ENCODE results near the gene MYH10.

Gene MYH10

DNA sequence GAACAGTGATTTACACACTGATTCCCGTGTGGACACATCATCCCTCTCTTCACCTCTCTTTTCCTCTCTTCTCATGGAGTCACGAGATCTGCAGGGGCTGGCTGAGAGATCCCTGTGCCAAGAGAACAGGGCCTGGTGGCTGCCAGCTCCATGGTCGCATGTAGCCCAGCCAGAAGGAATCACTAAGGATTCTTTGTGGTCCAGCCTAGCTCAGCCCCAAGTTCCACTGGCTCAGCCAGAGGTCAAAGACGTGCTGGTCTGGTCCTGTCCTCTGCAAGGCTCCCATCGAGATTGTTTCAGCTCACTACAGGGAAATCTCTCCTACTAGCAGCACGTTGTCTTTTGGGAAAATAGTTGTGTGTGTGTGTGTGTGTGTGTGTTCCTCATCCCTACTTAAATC lies 128.4 kb downstream of the MYH10 start:
- peaks cover 5 to 65% (median 22%) of the 10 kb centered on the region in 4 experiments for H3K36me3 ChIP-seq (ENCODE audit: control insufficient read depth in 4 of 4, insufficient read depth in 4 of 4, low read length in 3 of 4)
- CTCF ChIA-PET, result interaction anchor here (1.6 kb wide), 1 partner anchor 15 kb away, joined by 3 read pairs; no protein-coding TSS in a partner anchor
- no peak overlapping the region for H3K27ac ChIP-seq (ENCODE audit: insufficient read depth in 1 of 2, low read depth in 1 of 2, low read length in 2 of 2, poor library complexity in 1 of 2, severe bottlenecking in 2 of 2)
- H3K27me3 ChIP-seq (replicated peaks in 2 of 5; ENCODE audit: control insufficient read depth in 4 of 5, insufficient read depth in 5 of 5, low read length in 4 of 5), result no peaks in the 10 kb centered on the region
- H3K9me3 ChIP-seq (ENCODE audit: control extremely low read depth in 1 of 5, control insufficient read depth in 4 of 5, insufficient read depth in 2 of 5, low read depth in 1 of 5, low read length in 4 of 5), result no peaks in the 10 kb centered on the region
- 96% methylated on average over 3 of the region's 6 CpGs for WGBS (ENCODE audit: insufficient coverage)
- DNase-seq, result no peak
- no peak overlapping the region for H3K4me3 ChIP-seq (ENCODE audit: control insufficient read depth in 1 of 7, extremely low read depth in 1 of 7, insufficient read depth in 4 of 7, low read depth in 2 of 7, low read length in 6 of 7)
- POLR2A ChIA-PET, result no interaction called here
- no peaks in the 10 kb centered on the region for H3K4me1 ChIP-seq (ENCODE audit: control extremely low read depth in 1 of 4, control insufficient read depth in 4 of 4, insufficient read depth in 4 of 4, low read length in 3 of 4)

DNA sequence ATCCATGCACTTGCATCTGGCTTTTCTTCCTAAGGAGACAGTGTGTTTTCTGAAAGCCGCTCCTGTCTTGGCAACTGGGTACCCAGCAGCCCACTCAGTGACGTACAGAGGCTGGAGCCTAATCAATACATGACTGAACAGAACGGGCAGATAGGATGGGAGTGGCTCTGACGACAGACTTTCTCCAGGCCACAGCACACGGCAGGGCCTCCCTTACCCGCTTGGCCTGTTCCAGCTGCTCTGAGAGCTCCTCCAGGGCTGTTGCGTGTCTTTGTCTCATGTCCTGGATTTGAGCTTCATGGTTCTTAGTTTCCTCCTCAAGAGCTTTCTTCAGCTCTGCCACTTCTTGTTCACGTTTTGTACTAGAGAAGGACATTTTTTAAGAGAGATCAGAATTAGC lies 129.9 kb downstream of the MYH10 start:
- no peak for DNase-seq
- H3K4me1 ChIP-seq (ENCODE audit: control extremely low read depth in 1 of 4, control insufficient read depth in 4 of 4, insufficient read depth in 4 of 4, low read length in 3 of 4), result no peaks in the 10 kb centered on the region
- H3K9me3 ChIP-seq (ENCODE audit: control extremely low read depth in 1 of 5, control insufficient read depth in 4 of 5, insufficient read depth in 2 of 5, low read depth in 1 of 5, low read length in 4 of 5), result no peaks in the 10 kb centered on the region
- H3K36me3 ChIP-seq (ENCODE audit: control insufficient read depth in 4 of 4, insufficient read depth in 4 of 4, low read length in 3 of 4), result peaks cover 5 to 64% (median 21%) of the 10 kb centered on the region in 4 experiments
- H3K27ac ChIP-seq (ENCODE audit: insufficient read depth in 1 of 2, low read depth in 1 of 2, low read length in 2 of 2, poor library complexity in 1 of 2, severe bottlenecking in 2 of 2), result no peak overlapping the region
- POLR2A ChIA-PET, result no interaction called here
- H3K4me3 ChIP-seq (ENCODE audit: control insufficient read depth in 1 of 7, extremely low read depth in 1 of 7, insufficient read depth in 4 of 7, low read depth in 2 of 7, low read length in 6 of 7), result no peak overlapping the region
- no peaks in the 10 kb centered on the region for H3K27me3 ChIP-seq (replicated peaks in 2 of 5; ENCODE audit: control insufficient read depth in 4 of 5, insufficient read depth in 5 of 5, low read length in 4 of 5)
- CTCF ChIA-PET, result no interaction called here
- 98% methylated on average over 6 of the region's 8 CpGs for WGBS (ENCODE audit: insufficient coverage)

- WGBS (ENCODE audit: insufficient coverage), result 98% methylated on average over 5 of the region's 5 CpGs
- H3K4me3 ChIP-seq (ENCODE audit: control insufficient read depth in 1 of 7, extremely low read depth in 1 of 7, insufficient read depth in 4 of 7, low read depth in 2 of 7, low read length in 6 of 7), result no peak overlapping the region
- no peak for DNase-seq
- POLR2A ChIA-PET, result no interaction called here
- no peaks in the 10 kb centered on the region for H3K9me3 ChIP-seq (ENCODE audit: control extremely low read depth in 1 of 5, control insufficient read depth in 4 of 5, insufficient read depth in 2 of 5, low read depth in 1 of 5, low read length in 4 of 5)
- peaks cover 5 to 64% (median 20%) of the 10 kb centered on the region in 4 experiments for H3K36me3 ChIP-seq (ENCODE audit: control insufficient read depth in 4 of 4, insufficient read depth in 4 of 4, low read length in 3 of 4)
- H3K27me3 ChIP-seq (replicated peaks in 2 of 5; ENCODE audit: control insufficient read depth in 4 of 5, insufficient read depth in 5 of 5, low read length in 4 of 5), result no peaks in the 10 kb centered on the region
- H3K27ac ChIP-seq (ENCODE audit: insufficient read depth in 1 of 2, low read depth in 1 of 2, low read length in 2 of 2, poor library complexity in 1 of 2, severe bottlenecking in 2 of 2), result no peak overlapping the region
- no peaks in the 10 kb centered on the region for H3K4me1 ChIP-seq (ENCODE audit: control extremely low read depth in 1 of 4, control insufficient read depth in 4 of 4, insufficient read depth in 4 of 4, low read length in 3 of 4)
- CTCF ChIA-PET, result no interaction called here
These were observed 130.9 kb downstream of the MYH10 start for GRCh38 chr17:8499614-8500013.

DNA sequence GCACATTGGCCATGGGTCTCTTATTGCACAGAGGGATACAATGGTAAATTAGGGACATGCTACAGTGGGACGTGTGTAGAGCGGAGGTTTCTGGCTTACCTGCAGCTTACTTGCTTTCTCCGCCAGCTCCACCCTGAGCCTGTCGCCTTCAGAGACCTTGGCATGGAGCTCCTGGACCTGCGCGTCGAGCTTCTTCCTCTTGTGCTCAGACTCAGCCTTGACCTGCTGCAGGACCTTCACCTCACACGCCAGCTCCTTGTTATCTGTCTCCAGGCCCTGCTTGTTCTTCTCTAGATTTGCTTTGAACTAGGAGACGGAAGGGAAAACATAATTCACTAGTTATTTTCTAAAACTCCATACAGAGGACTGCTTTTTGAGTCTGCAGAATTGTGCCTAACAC lies 131.4 kb downstream of the MYH10 start:
- no peak for DNase-seq
- H3K4me1 ChIP-seq (ENCODE audit: control extremely low read depth in 1 of 4, control insufficient read depth in 4 of 4, insufficient read depth in 4 of 4, low read length in 3 of 4), result no peaks in the 10 kb centered on the region
- WGBS (ENCODE audit: insufficient coverage), result 94% methylated on average over 8 of the region's 9 CpGs
- POLR2A ChIA-PET, result no interaction called here
- H3K27ac ChIP-seq (ENCODE audit: insufficient read depth in 1 of 2, low read depth in 1 of 2, low read length in 2 of 2, poor library complexity in 1 of 2, severe bottlenecking in 2 of 2), result no peak overlapping the region
- no peak overlapping the region for H3K4me3 ChIP-seq (ENCODE audit: control insufficient read depth in 1 of 7, extremely low read depth in 1 of 7, insufficient read depth in 4 of 7, low read depth in 2 of 7, low read length in 6 of 7)
- H3K27me3 ChIP-seq (replicated peaks in 2 of 5; ENCODE audit: control insufficient read depth in 4 of 5, insufficient read depth in 5 of 5, low read length in 4 of 5), result no peaks in the 10 kb centered on the region
- peaks cover 5 to 64% (median 18%) of the 10 kb centered on the region in 4 experiments for H3K36me3 ChIP-seq (ENCODE audit: control insufficient read depth in 4 of 4, insufficient read depth in 4 of 4, low read length in 3 of 4)
- CTCF ChIA-PET, result interaction anchor here (0.6 kb wide), 1 partner anchor 152 kb away, joined by 4 read pairs; no protein-coding TSS in a partner anchor
- H3K9me3 ChIP-seq (ENCODE audit: control extremely low read depth in 1 of 5, control insufficient read depth in 4 of 5, insufficient read depth in 2 of 5, low read depth in 1 of 5, low read length in 4 of 5), result no peaks in the 10 kb centered on the region

- ChIA-PET CTCF (no interaction called here), POLR2A (no interaction called here)
- H3K9me3 ChIP-seq (ENCODE audit: control extremely low read depth in 1 of 5, control insufficient read depth in 4 of 5, insufficient read depth in 2 of 5, low read depth in 1 of 5, low read length in 4 of 5), result no peaks in the 10 kb centered on the region
- DNase-seq, result no peak
- H3K4me3 ChIP-seq (ENCODE audit: control insufficient read depth in 1 of 7, extremely low read depth in 1 of 7, insufficient read depth in 4 of 7, low read depth in 2 of 7, low read length in 6 of 7), result no peak overlapping the region
- no peaks in the 10 kb centered on the region for H3K27me3 ChIP-seq (replicated peaks in 2 of 5; ENCODE audit: control insufficient read depth in 4 of 5, insufficient read depth in 5 of 5, low read length in 4 of 5)
- H3K36me3 ChIP-seq (ENCODE audit: control insufficient read depth in 4 of 4, insufficient read depth in 4 of 4, low read length in 3 of 4), result peaks cover 5 to 77% (median 24%) of the 10 kb centered on the region in 4 experiments
- WGBS (ENCODE audit: insufficient coverage), result 98% methylated on average over 9 of the region's 13 CpGs
- no peaks in the 10 kb centered on the region for H3K4me1 ChIP-seq (ENCODE audit: control extremely low read depth in 1 of 4, control insufficient read depth in 4 of 4, insufficient read depth in 4 of 4, low read length in 3 of 4)
- no peak overlapping the region for H3K27ac ChIP-seq (ENCODE audit: insufficient read depth in 1 of 2, low read depth in 1 of 2, low read length in 2 of 2, poor library complexity in 1 of 2, severe bottlenecking in 2 of 2)
These were observed 134.4 kb downstream of the MYH10 start for GRCh38 chr17:8496081-8496480.

DNA sequence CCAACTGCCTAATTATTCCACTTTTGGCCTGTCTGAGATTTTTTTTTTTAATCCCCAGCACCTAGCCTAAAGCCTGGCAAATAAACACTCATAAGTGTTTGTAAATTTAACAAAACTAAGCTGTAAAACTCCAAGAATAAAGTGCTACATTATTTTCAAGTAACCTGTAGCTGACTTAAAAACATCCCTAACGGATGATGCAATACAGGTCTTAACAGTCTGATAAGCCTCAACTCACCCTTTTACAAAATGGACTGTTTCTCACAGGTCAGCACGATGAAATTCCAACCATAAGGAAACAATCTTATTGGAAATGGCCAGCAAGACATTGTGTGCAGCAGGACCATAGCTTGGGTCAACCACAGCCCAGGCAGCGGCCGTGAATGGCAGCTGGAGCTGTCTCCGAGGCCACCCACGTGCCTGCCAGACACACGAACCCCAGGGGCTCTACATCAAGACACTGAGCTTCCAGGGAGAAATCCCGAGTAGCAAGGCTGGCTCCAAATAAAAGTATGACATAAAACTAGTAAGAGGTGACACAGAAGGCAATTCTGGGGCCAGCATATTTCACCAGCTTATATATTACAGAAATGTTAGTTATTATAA lies 135.9 kb downstream of the MYH10 start:
- ChIA-PET CTCF (interaction anchor here (0.6 kb wide), 1 partner anchor 340 kb away, joined by 4 read pairs; no protein-coding TSS in a partner anchor), POLR2A (no interaction called here)
- H3K27me3 ChIP-seq (replicated peaks in 2 of 5; ENCODE audit: control insufficient read depth in 4 of 5, insufficient read depth in 5 of 5, low read length in 4 of 5), result no peaks in the 10 kb centered on the region
- peaks cover 5 to 77% (median 21%) of the 10 kb centered on the region in 4 experiments for H3K36me3 ChIP-seq (ENCODE audit: control insufficient read depth in 4 of 4, insufficient read depth in 4 of 4, low read length in 3 of 4)
- no peak for DNase-seq
- H3K4me3 ChIP-seq (ENCODE audit: control insufficient read depth in 1 of 7, extremely low read depth in 1 of 7, insufficient read depth in 4 of 7, low read depth in 2 of 7, low read length in 6 of 7), result no peak overlapping the region
- no peaks in the 10 kb centered on the region for H3K9me3 ChIP-seq (ENCODE audit: control extremely low read depth in 1 of 5, control insufficient read depth in 4 of 5, insufficient read depth in 2 of 5, low read depth in 1 of 5, low read length in 4 of 5)
- no peaks in the 10 kb centered on the region for H3K4me1 ChIP-seq (ENCODE audit: control extremely low read depth in 1 of 4, control insufficient read depth in 4 of 4, insufficient read depth in 4 of 4, low read length in 3 of 4)
- H3K27ac ChIP-seq (ENCODE audit: insufficient read depth in 1 of 2, low read depth in 1 of 2, low read length in 2 of 2, poor library complexity in 1 of 2, severe bottlenecking in 2 of 2), result no peak overlapping the region
- WGBS (ENCODE audit: insufficient coverage), result 100% methylated on average over 7 of the region's 8 CpGs

- no peaks in the 10 kb centered on the region for H3K27me3 ChIP-seq (replicated peaks in 2 of 5; ENCODE audit: control insufficient read depth in 4 of 5, insufficient read depth in 5 of 5, low read length in 4 of 5)
- peaks cover 4 to 72% (median 18%) of the 10 kb centered on the region in 4 experiments for H3K36me3 ChIP-seq (ENCODE audit: control insufficient read depth in 4 of 4, insufficient read depth in 4 of 4, low read length in 3 of 4)
- H3K4me3 ChIP-seq (ENCODE audit: control insufficient read depth in 1 of 7, extremely low read depth in 1 of 7, insufficient read depth in 4 of 7, low read depth in 2 of 7, low read length in 6 of 7), result no peak overlapping the region
- ChIA-PET CTCF (no interaction called here), POLR2A (no interaction called here)
- no peak for DNase-seq
- WGBS (ENCODE audit: insufficient coverage), result 94% methylated on average over 11 of the region's 12 CpGs
- H3K9me3 ChIP-seq (ENCODE audit: control extremely low read depth in 1 of 5, control insufficient read depth in 4 of 5, insufficient read depth in 2 of 5, low read depth in 1 of 5, low read length in 4 of 5), result no peaks in the 10 kb centered on the region
- no peaks in the 10 kb centered on the region for H3K4me1 ChIP-seq (ENCODE audit: control extremely low read depth in 1 of 4, control insufficient read depth in 4 of 4, insufficient read depth in 4 of 4, low read length in 3 of 4)
- H3K27ac ChIP-seq (ENCODE audit: insufficient read depth in 1 of 2, low read depth in 1 of 2, low read length in 2 of 2, poor library complexity in 1 of 2, severe bottlenecking in 2 of 2), result no peak overlapping the region
These were observed 136.5 kb downstream of the MYH10 start for GRCh38 chr17:8494021-8494420.

Data from common myeloid progenitor, CD34-positive (primary cell).